Measurements from ENCODE around the gene NFE2. TPM values are rescaled to one million over a fixed set of nuclear protein-coding genes. Genes with fewer than 3 reads are reported as not detected.

Gene NFE2
- total RNA-seq, 1 experiment from 2014 or later, result 2.4 TPM

- CTCF ChIA-PET, result interaction anchor here (0.6 to 4.4 kb wide), 3 partner anchors 20 to 32 kb away, joined by 3 to 41 read pairs (median 4); partner anchors contain the start of gene COPZ1
- no peak overlapping the region for H3K27ac Mint-ChIP-seq
- no peaks in the 10 kb centered on the region for H3K9me3 Mint-ChIP-seq
- peaks cover 12% of the 10 kb centered on the region for H3K27me3 Mint-ChIP-seq (ENCODE audit: low read depth)
- POLR2A ChIA-PET, result interaction anchor here (0.5 to 0.6 kb wide), 3 partner anchors 24 to 55 kb away, joined by 3 to 4 read pairs (median 3); partner anchors contain the start of gene HNRNPA1
- peaks cover 58% of the 10 kb centered on the region for H3K4me1 Mint-ChIP-seq
- no peak overlapping the region; the same call in 1 of the 2 replicates for H3K4me3 Mint-ChIP-seq
- peak; percentile 46 for DNase-seq (ENCODE audit: low spot score)
- no peaks in the 10 kb centered on the region for H3K36me3 Mint-ChIP-seq
- peak; percentile 76; the same call in 1 of the 2 replicates for TF ChIP-seq GABPB1 (CRISPR knock-in tag; IDR thresholded peaks at IDR 0.05)
- no peak for TF ChIP-seq STAT6 (CRISPR knock-in tag; conservative IDR thresholded peaks at IDR 0.05; ENCODE audit: low read depth)
- 0 out of 2 replicates have a peak, but pooled peaks have one; percentile 18 for TF ChIP-seq MAX (CRISPR knock-in tag; IDR thresholded peaks at IDR 0.05)
- TF ChIP-seq ZNF423 (CRISPR knock-in tag; IDR thresholded peaks at IDR 0.05), result peak; percentile 79
- TF ChIP-seq OVOL2 (CRISPR knock-in tag; IDR thresholded peaks at IDR 0.05; ENCODE audit: borderline replicate concordance), result no peak
- 0 out of 2 replicates have a peak, but pooled peaks have one; percentile 29 for TF ChIP-seq SMAD3 (CRISPR knock-in tag; IDR thresholded peaks at IDR 0.05; ENCODE audit: borderline replicate concordance)
- no peak for TF ChIP-seq MXD4 (CRISPR knock-in tag; IDR thresholded peaks at IDR 0.05; ENCODE audit: borderline replicate concordance)
- no peak for TF ChIP-seq ZNF317 (CRISPR knock-in tag; IDR thresholded peaks at IDR 0.05; ENCODE audit: borderline replicate concordance, low read depth)
- TF ChIP-seq CDX4 (CRISPR knock-in tag; IDR thresholded peaks at IDR 0.05; ENCODE audit: borderline replicate concordance), result no peak
- no peak for TF ChIP-seq ESRRA (CRISPR knock-in tag; IDR thresholded peaks at IDR 0.05; ENCODE audit: borderline replicate concordance)
- ATAC-seq, result 0 out of 2 replicates have a peak, but pooled peaks have one; percentile 4
Observed at GRCh38 chr12:54304187-54304810, 3.5 kb upstream of the NFE2 start.

- H3K4me1 Mint-ChIP-seq, result peaks cover 61% of the 10 kb centered on the region
- DNase-seq (ENCODE audit: low spot score), result no peak
- POLR2A ChIA-PET, result interaction anchor here (0.6 kb wide), 1 partner anchor 23 kb away, joined by 3 read pairs; the partner anchor contains the start of gene HNRNPA1
Observed at GRCh38 chr12:54303640-54304039, 2.8 kb upstream of the NFE2 start.

More at GRCh38 chr12:54303640-54304039, 2.8 kb upstream of the NFE2 start:
- no peak for TF ChIP-seq GRHL2 (CRISPR knock-in tag; IDR thresholded peaks at IDR 0.05; ENCODE audit: insufficient replicate concordance, severe bottlenecking)
- TF ChIP-seq ZNF263 (CRISPR knock-in tag; IDR thresholded peaks at IDR 0.05; ENCODE audit: low read depth), result no peak
- no peak for TF ChIP-seq FOXJ3 (CRISPR knock-in tag; IDR thresholded peaks at IDR 0.05; ENCODE audit: borderline replicate concordance)
- no peak for TF ChIP-seq RELA (CRISPR knock-in tag; IDR thresholded peaks at IDR 0.05; ENCODE audit: borderline replicate concordance)
- TF ChIP-seq E2F4 (CRISPR knock-in tag; IDR thresholded peaks at IDR 0.05; ENCODE audit: borderline replicate concordance, low read depth), result no peak
- TF ChIP-seq PREB (CRISPR knock-in tag; IDR thresholded peaks at IDR 0.05; ENCODE audit: borderline replicate concordance), result no peak
- TF ChIP-seq ZNF121 (CRISPR knock-in tag; IDR thresholded peaks at IDR 0.05), result no peak
- no peak for TF ChIP-seq MAX (CRISPR knock-in tag; IDR thresholded peaks at IDR 0.05)
- TF ChIP-seq ZSCAN18 (CRISPR knock-in tag; IDR thresholded peaks at IDR 0.05), result no peak
- no peak for TF ChIP-seq FOXP4 (CRISPR knock-in tag; IDR thresholded peaks at IDR 0.05)
- no peak overlapping the region; the same call in 1 of the 2 replicates for H3K4me3 Mint-ChIP-seq
- CTCF ChIA-PET, result interaction anchor here (0.6 to 4.4 kb wide), 3 partner anchors 21 to 32 kb away, joined by 3 to 41 read pairs (median 4); partner anchors contain the start of gene COPZ1
- H3K36me3 Mint-ChIP-seq, result no peaks in the 10 kb centered on the region
- ATAC-seq, result no peak
- H3K27ac Mint-ChIP-seq, result peak overlapping the region; percentile 63; the same call in 1 of the 2 replicates
- peaks cover 15% of the 10 kb centered on the region for H3K27me3 Mint-ChIP-seq (ENCODE audit: low read depth)
- no peaks in the 10 kb centered on the region for H3K9me3 Mint-ChIP-seq
